Neutrophil (primary cell): ENCODE results near the gene NTSR1.

Source experiments
- H3K27ac ChIP-seq: fragments of 200-600 bp; sonication (generic); 2 replicates; pipeline ENCODE4 v1.5.1; 2016; ENCODE audit warnings: mild to moderate bottlenecking, moderate library complexity
- H3K27me3 ChIP-seq: fragments of 200-600 bp; sonication (generic); 2 replicates; pipeline ENCODE4 v1.6.0; 2016; ENCODE audit warnings: mild to moderate bottlenecking
- H3K36me3 ChIP-seq: fragments of 200-600 bp; sonication (generic); 2 replicates; pipeline ENCODE4 v1.5.1; 2017
- H3K4me1 ChIP-seq, 2 experiments: fragments of 200-600 bp in 1 of 2; sonication (generic) in 1 of 2; 1 replicate in 1 of 2; 2 replicates in 1 of 2; pipeline versions ENCODE4 v1.5.1 to v1.6.1; 2013 to 2016; ENCODE audit warnings: low read depth in 1 of 2, low read length in 1 of 2, mild to moderate bottlenecking in 1 of 2, moderate library complexity in 1 of 2; ENCODE audit not compliant: control insufficient read depth in 1 of 2, insufficient read depth in 1 of 2
- H3K4me3 ChIP-seq, 2 experiments: fragments of 200-600 bp in 1 of 2; sonication (generic) in 1 of 2; 1 replicate in 1 of 2; 2 replicates in 1 of 2; pipeline ENCODE4 v1.5.1; 2013 to 2016; ENCODE audit warnings: low read depth in 1 of 2, low read length in 1 of 2, mild to moderate bottlenecking in 1 of 2, moderate library complexity in 1 of 2
- H3K9me3 ChIP-seq: fragments of 200-600 bp; sonication (generic); 2 replicates; pipeline ENCODE4 v1.5.1; 2016
- CTCF ChIP-seq: fragments of 200-600 bp; sonication (generic); IDR thresholded peaks from 2 replicates; pipeline ENCODE4 v1.5.1; 2016; ENCODE audit warnings: antibody characterized with exemption

The NTSR1 gene

GRCh38 chr20:62795023-62795761 lies 86.6 kb downstream of the NTSR1 start:
- H3K4me1 ChIP-seq: peaks cover 29 to 44% of the 10 kb centered on the region in 2 experiments
- no peaks in the 10 kb centered on the region for H3K9me3 ChIP-seq
- H3K36me3 ChIP-seq: peaks cover 19% of the 10 kb centered on the region
- TF ChIP-seq CTCF: no peak
- peak overlapping the region; percentile 69 to 72 for H3K4me3 ChIP-seq
- H3K27me3 ChIP-seq: no peaks in the 10 kb centered on the region
- peak overlapping the region; percentile 92 for H3K27ac ChIP-seq

- no peaks in the 10 kb centered on the region for H3K9me3 ChIP-seq
- peaks cover 30% of the 10 kb centered on the region for H3K36me3 ChIP-seq
- H3K27me3 ChIP-seq: no peaks in the 10 kb centered on the region
- no peak for TF ChIP-seq CTCF
- peak overlapping the region; percentile 69 to 72 for H3K4me3 ChIP-seq
- H3K4me1 ChIP-seq: peaks cover 30 to 38% of the 10 kb centered on the region in 2 experiments
- H3K27ac ChIP-seq: peak overlapping the region; percentile 92
Measured at GRCh38 chr20:62796699-62797491, 88.3 kb downstream of the NTSR1 start.

DNA sequence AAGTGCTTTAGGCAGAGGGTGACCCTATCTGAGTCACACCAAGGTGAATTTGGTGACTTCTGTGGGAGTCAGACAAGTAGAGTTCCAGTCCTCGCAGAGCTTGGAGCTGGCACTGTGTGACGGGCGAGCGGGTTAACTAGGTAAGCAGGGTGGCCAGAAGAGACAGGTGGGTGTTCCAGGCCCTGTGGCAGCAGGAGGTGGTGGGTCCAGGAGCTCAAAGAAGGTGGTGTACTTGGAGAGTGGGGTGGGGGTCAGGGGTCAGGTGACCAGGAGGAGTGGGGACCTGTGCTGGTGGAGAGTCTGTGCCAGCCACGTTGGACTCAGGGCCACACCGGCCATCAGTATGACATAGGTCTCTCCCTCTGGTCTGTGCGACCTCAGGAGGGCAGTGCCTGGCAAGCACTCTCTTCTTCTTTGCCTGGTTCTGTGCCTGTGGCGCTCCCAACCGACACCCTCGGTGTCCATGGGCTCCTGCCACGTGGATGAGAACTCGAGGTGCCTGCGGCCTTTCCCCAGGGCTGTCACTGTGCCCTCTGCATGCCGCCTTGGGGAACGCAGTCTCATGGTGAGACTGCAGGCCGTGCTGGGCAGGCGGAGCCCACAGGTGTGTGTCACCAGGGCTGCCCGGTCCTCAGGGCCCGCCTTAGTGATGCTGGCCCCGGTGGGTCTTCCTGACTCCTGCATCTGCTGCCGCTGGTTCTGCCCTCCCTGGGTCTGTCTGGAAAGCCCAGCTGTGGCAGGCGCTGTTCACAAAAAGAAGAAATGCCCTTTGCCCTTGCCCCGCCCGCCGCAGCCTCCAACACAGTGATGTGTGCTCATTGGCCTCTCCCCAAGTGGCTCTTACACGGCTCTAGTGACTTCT lies 89.3 kb downstream of the NTSR1 start:
- no peak for TF ChIP-seq CTCF
- H3K4me3 ChIP-seq: no peak overlapping the region

GRCh38 chr20:62799036-62799435 lies 90.4 kb downstream of the NTSR1 start:
- H3K4me1 ChIP-seq: peaks cover 45 to 49% of the 10 kb centered on the region in 2 experiments
- no peak for TF ChIP-seq CTCF
- H3K36me3 ChIP-seq: peaks cover 30% of the 10 kb centered on the region

More for the DNA sequence above, 89.3 kb downstream of the NTSR1 start:
- H3K27ac ChIP-seq: peak overlapping the region; percentile 92
- no peaks in the 10 kb centered on the region for H3K9me3 ChIP-seq
- peaks cover 30% of the 10 kb centered on the region for H3K36me3 ChIP-seq
- H3K4me1 ChIP-seq: peaks cover 40 to 48% of the 10 kb centered on the region in 2 experiments
- H3K27me3 ChIP-seq: no peaks in the 10 kb centered on the region

DNA sequence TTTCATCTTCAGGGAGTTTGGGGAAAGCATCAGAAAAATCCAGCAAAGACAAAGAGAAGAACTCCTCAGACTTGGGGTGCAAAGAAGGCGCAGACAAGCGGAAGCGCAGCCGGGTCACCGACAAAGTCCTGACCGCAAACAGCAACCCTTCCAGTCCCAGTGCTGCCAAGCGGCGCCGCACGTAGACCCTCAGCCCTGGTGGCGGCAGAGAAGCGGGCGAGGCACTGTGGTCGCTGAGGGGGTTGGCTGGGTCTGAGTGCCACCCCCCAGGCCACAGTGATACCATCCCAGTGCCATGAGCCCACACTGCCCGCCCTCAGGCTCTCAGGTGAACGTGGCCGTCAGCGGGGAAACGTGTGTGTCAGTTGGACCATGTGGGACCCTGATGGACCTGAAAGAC lies 90.8 kb downstream of the NTSR1 start:
- Histone ChIP-seq H3K27me3 (no peaks in the 10 kb centered on the region), H3K27ac (no peak overlapping the region), H3K4me1 (peaks cover 47 to 51% of the 10 kb centered on the region in 2 experiments), H3K36me3 (peaks cover 30% of the 10 kb centered on the region), H3K9me3 (no peaks in the 10 kb centered on the region), H3K4me3 (no peak overlapping the region)
- no peak for TF ChIP-seq CTCF

More at GRCh38 chr20:62799036-62799435, 90.4 kb downstream of the NTSR1 start:
- Histone ChIP-seq H3K9me3 (no peaks in the 10 kb centered on the region), H3K27me3 (no peaks in the 10 kb centered on the region), H3K27ac (no peak overlapping the region), H3K4me3 (no peak overlapping the region)
